Mesothelial cell of epicardium (in vitro differentiated cells): Measurements from ENCODE around the gene AGT. TPM values are rescaled to one million over a fixed set of nuclear protein-coding genes. Genes with fewer than 3 reads are reported as not detected.

Experiments used
- DNase-seq, 2 experiments: peaks; one replicate each; pipeline ENCODE4 v3.0.0; 2021; ENCODE audit warnings: low spot score in 2 of 2; ENCODE audit not compliant: unreplicated experiment in 2 of 2
- H3K27ac Mint-ChIP-seq: 2 replicates; pipeline ENCODE4 v1.8.0; 2021; ENCODE audit warnings: mixed read lengths
- H3K27me3 Mint-ChIP-seq: 2 replicates; pipeline ENCODE4 v1.8.0; 2021; ENCODE audit warnings: low read depth, mixed read lengths
- H3K36me3 Mint-ChIP-seq: 2 replicates; pipeline ENCODE4 v1.8.0; 2021; ENCODE audit warnings: mixed read lengths
- H3K4me1 Mint-ChIP-seq: 2 replicates; pipeline ENCODE4 v1.8.0; 2021; ENCODE audit warnings: mixed read lengths
- H3K4me3 Mint-ChIP-seq: 2 replicates; pipeline ENCODE4 v1.8.0; 2021; ENCODE audit warnings: mild to moderate bottlenecking, moderate library complexity, mixed read lengths
- H3K9me3 Mint-ChIP-seq: 2 replicates; pipeline ENCODE4 v1.8.0; 2021; ENCODE audit warnings: mixed read lengths
- total RNA-seq: library from RNA; stranded (reverse); gene quantifications from 3 replicates; pipeline ENCODE4 v1.2.1, GENCODE V29; 2021
- TF ChIP-seq, protein P1 (sequence below): fragments of 200-600 bp; sonication (generic); IDR thresholded peaks from one replicate; pipeline ENCODE4 v1.5.0; 2021; ENCODE audit warnings: antibody characterized with exemption; ENCODE audit not compliant: unreplicated experiment

Gene AGT
- total RNA-seq, 1 donor from 2014 or later: 1.1 TPM

DNA sequence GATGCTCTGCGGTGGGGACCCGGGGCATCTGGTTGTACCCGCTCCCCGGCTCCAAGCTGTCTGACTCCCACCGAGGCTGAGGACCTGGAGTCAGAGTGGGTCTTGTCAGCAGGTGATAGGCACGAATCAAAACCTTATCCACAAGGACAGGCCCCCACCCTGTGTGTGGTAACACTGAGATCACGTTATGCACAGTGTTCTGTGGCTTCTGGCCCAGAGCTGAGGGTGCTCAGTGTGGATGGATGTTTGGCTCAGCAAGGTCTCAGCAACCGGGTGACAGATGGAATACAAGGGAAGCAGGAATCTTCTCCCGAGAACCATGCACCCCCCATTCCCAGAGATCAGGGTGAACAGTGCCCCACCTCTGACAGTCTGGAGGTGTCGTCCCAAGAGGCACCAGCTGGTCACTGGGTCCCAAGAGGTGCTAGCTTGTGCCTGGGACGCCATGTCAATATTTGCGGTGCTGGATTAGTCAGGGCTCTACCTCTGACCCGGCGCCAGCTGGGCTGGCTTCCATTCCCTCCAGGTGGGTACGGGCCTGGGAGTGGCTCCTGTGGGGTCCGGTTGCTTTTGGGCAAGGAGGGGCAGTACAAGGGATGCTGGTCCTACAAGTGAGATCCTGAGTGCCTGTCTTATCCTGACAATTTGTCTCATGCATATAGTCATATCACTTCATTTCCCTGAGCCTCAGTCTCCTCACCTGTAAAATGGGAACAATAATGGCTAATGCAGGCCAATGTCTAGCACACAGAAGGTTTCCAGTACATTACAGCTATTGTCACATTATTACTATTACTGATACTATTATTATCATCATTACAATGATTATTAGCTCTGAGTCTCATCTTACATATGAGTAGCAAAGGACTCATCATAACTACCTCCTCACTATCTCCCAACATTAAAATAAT lies 34.2 kb upstream of the AGT start:
- TF ChIP-seq, protein P1, sequence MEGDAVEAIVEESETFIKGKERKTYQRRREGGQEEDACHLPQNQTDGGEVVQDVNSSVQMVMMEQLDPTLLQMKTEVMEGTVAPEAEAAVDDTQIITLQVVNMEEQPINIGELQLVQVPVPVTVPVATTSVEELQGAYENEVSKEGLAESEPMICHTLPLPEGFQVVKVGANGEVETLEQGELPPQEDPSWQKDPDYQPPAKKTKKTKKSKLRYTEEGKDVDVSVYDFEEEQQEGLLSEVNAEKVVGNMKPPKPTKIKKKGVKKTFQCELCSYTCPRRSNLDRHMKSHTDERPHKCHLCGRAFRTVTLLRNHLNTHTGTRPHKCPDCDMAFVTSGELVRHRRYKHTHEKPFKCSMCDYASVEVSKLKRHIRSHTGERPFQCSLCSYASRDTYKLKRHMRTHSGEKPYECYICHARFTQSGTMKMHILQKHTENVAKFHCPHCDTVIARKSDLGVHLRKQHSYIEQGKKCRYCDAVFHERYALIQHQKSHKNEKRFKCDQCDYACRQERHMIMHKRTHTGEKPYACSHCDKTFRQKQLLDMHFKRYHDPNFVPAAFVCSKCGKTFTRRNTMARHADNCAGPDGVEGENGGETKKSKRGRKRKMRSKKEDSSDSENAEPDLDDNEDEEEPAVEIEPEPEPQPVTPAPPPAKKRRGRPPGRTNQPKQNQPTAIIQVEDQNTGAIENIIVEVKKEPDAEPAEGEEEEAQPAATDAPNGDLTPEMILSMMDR: no peak
- H3K9me3 Mint-ChIP-seq: no peaks in the 10 kb centered on the region
- peaks cover 32% of the 10 kb centered on the region for H3K4me1 Mint-ChIP-seq
- DNase-seq: no peak
- H3K27ac Mint-ChIP-seq: no peak overlapping the region
- no peak overlapping the region for H3K4me3 Mint-ChIP-seq
- H3K27me3 Mint-ChIP-seq: no peaks in the 10 kb centered on the region
- no peaks in the 10 kb centered on the region for H3K36me3 Mint-ChIP-seq

GRCh38 chr1:230747127-230747730 lies 33.3 kb upstream of the AGT start, which contains the start of gene CAPN9:
TSS of gene CAPN9 (plus strand) at chr1:230747388. CDS start at chr1:230747497, 109 bp downstream.
- H3K36me3 Mint-ChIP-seq: no peaks in the 10 kb centered on the region
- no peaks in the 10 kb centered on the region for H3K9me3 Mint-ChIP-seq
- H3K4me1 Mint-ChIP-seq: peaks cover 28% of the 10 kb centered on the region
- H3K27me3 Mint-ChIP-seq: no peaks in the 10 kb centered on the region
- no peak within 1 kb of the TSS for H3K27ac Mint-ChIP-seq
- no peak for DNase-seq
- no peak within 1 kb of the TSS for H3K4me3 Mint-ChIP-seq
- TF ChIP-seq, protein P1: no peak

GRCh38 chr1:230746617-230747016 lies 32.7 kb upstream of the AGT start:
- Mint-ChIP-seq H3K36me3 (no peaks in the 10 kb centered on the region), H3K9me3 (no peaks in the 10 kb centered on the region), H3K27me3 (no peaks in the 10 kb centered on the region), H3K27ac (no peak overlapping the region), H3K4me3 (no peak overlapping the region), H3K4me1 (peaks cover 23% of the 10 kb centered on the region)
- TF ChIP-seq, protein P1: no peak
- no peak for DNase-seq

- H3K4me1 Mint-ChIP-seq: peaks cover 17% of the 10 kb centered on the region
- TF ChIP-seq, protein P1: no peak
- DNase-seq: no peak
- no peaks in the 10 kb centered on the region for H3K9me3 Mint-ChIP-seq
- H3K36me3 Mint-ChIP-seq: no peaks in the 10 kb centered on the region
- no peak overlapping the region for H3K27ac Mint-ChIP-seq
- H3K27me3 Mint-ChIP-seq: no peaks in the 10 kb centered on the region
- no peak overlapping the region for H3K4me3 Mint-ChIP-seq
Observed at GRCh38 chr1:230745071-230745470, 31.1 kb upstream of the AGT start.

- no peak for DNase-seq
- Mint-ChIP-seq H3K36me3 (no peaks in the 10 kb centered on the region), H3K9me3 (no peaks in the 10 kb centered on the region), H3K27me3 (peaks cover 3% of the 10 kb centered on the region), H3K27ac (peak overlapping the region; percentile 44), H3K4me1 (peaks cover 10% of the 10 kb centered on the region), H3K4me3 (no peak overlapping the region)
- TF ChIP-seq, protein P1: no peak
Observed at GRCh38 chr1:230744382-230744781, 30.5 kb upstream of the AGT start.
